Measurements from ENCODE around the gene SEC61B. TPM values are rescaled to one million over a fixed set of nuclear protein-coding genes. Genes with fewer than 3 reads are reported as not detected.

The SEC61B gene
- total RNA-seq, 2 experiments from 2014 or later: 83.4 to 84.2 TPM

DNA sequence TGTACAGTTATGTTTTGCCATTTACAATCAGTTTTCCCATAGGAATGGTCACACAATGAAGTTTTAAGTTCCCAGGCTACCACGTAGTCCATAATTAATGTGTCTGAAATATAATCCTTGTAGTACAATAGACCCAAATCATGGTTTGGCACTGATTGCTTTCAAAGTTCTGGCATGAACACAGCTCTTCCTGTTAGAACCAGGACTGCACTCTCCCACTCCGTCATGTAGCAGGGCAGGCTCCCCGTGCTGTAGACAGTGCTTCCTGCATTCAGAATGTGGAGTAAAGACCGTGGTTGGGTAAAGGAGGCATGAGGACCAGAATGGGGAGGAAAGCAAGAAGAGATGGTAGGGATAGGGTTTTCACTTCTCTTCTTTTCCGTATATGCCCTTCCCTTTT is 4.0 kb downstream of the SEC61B start:
- peak overlapping the region; percentile 99 for H3K27ac Mint-ChIP-seq

DNA sequence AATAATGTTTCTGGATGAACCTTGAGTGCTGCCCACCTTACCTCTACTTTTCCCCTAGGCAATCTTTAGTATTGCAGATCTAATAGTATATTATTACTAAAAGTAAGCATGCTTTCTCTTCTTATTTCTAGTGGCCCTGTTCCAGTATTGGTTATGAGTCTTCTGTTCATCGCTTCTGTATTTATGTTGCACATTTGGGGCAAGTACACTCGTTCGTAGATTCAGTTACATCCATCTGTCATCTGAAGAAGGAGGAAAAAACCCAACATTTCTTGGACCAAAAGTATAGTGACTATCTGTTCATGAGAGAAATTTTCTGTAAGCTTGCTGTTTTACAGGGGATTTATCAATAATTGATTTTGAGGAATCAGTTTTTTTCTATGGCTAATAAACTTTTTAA is 8.1 kb downstream of the SEC61B start:
- DNase-seq: no peak
- H3K4me1 Mint-ChIP-seq (ENCODE audit: low read depth): peaks cover 28% of the 10 kb centered on the region
- Histone ChIP-seq H3K27me3 (ENCODE audit: control insufficient read depth in 1 of 2, insufficient read depth in 2 of 2, low read length in 2 of 2) (no peaks in the 10 kb centered on the region), H3K4me3 (ENCODE audit: low read length) (no peak overlapping the region), H3K27ac (ENCODE audit: low read depth in 1 of 2, low read length in 2 of 2) (no peak overlapping the region), H3K9me3 (ENCODE audit: control insufficient read depth in 1 of 2, insufficient read depth in 1 of 2, low read length in 2 of 2) (no peaks in the 10 kb centered on the region), H3K4me1 (ENCODE audit: insufficient read depth, low read length) (peaks cover 6% of the 10 kb centered on the region), H3K36me3 (ENCODE audit: insufficient read depth, low read length) (peaks cover 72% of the 10 kb centered on the region)
- H3K4me3 Mint-ChIP-seq: no peak overlapping the region
- POLR2A ChIA-PET: no interaction called here
- H3K9me3 Mint-ChIP-seq: no peaks in the 10 kb centered on the region
- no peak for ATAC-seq (ENCODE audit: poor library complexity)
- no peaks in the 10 kb centered on the region for H3K27me3 Mint-ChIP-seq
- CTCF ChIA-PET: no interaction called here
- intact Hi-C loops (cut with DNase I, micrococcal nuclease): no loop called here
- TF ChIP-seq, protein P1, sequence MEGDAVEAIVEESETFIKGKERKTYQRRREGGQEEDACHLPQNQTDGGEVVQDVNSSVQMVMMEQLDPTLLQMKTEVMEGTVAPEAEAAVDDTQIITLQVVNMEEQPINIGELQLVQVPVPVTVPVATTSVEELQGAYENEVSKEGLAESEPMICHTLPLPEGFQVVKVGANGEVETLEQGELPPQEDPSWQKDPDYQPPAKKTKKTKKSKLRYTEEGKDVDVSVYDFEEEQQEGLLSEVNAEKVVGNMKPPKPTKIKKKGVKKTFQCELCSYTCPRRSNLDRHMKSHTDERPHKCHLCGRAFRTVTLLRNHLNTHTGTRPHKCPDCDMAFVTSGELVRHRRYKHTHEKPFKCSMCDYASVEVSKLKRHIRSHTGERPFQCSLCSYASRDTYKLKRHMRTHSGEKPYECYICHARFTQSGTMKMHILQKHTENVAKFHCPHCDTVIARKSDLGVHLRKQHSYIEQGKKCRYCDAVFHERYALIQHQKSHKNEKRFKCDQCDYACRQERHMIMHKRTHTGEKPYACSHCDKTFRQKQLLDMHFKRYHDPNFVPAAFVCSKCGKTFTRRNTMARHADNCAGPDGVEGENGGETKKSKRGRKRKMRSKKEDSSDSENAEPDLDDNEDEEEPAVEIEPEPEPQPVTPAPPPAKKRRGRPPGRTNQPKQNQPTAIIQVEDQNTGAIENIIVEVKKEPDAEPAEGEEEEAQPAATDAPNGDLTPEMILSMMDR (IDR thresholded peaks at IDR 0.05): no peak
- H3K36me3 Mint-ChIP-seq (ENCODE audit: low read depth): peaks cover 71% of the 10 kb centered on the region
- no peak overlapping the region for H3K27ac Mint-ChIP-seq

More for the DNA sequence above, 4.0 kb downstream of the SEC61B start:
- no peak overlapping the region for H3K27ac ChIP-seq (ENCODE audit: low read depth in 1 of 2, low read length in 2 of 2)
- ChIA-PET CTCF (no interaction called here), POLR2A (interaction anchor here (0.7 kb wide), 1 partner anchor 297 kb away, joined by 3 read pairs; no protein-coding TSS in a partner anchor)
- H3K36me3 ChIP-seq (ENCODE audit: insufficient read depth, low read length): peaks cover 62% of the 10 kb centered on the region
- H3K36me3 Mint-ChIP-seq (ENCODE audit: low read depth): peaks cover 86% of the 10 kb centered on the region
- H3K4me1 ChIP-seq (ENCODE audit: insufficient read depth, low read length): peaks cover 20% of the 10 kb centered on the region
- intact Hi-C loops (cut with DNase I, micrococcal nuclease): no loop called here
- H3K4me3 Mint-ChIP-seq: peak overlapping the region; percentile 26
- H3K9me3 ChIP-seq (ENCODE audit: control insufficient read depth in 1 of 2, insufficient read depth in 1 of 2, low read length in 2 of 2): no peaks in the 10 kb centered on the region
- H3K27me3 Mint-ChIP-seq: no peaks in the 10 kb centered on the region
- no peak overlapping the region for H3K4me3 ChIP-seq (ENCODE audit: low read length)
- ATAC-seq (ENCODE audit: poor library complexity) (no peak), DNase-seq (no peak)
- TF ChIP-seq, protein P1 (IDR thresholded peaks at IDR 0.05): no peak
- no peaks in the 10 kb centered on the region for H3K9me3 Mint-ChIP-seq
- peaks cover 53% of the 10 kb centered on the region for H3K4me1 Mint-ChIP-seq (ENCODE audit: low read depth)
- no peaks in the 10 kb centered on the region for H3K27me3 ChIP-seq (ENCODE audit: control insufficient read depth in 1 of 2, insufficient read depth in 2 of 2, low read length in 2 of 2)

DNA sequence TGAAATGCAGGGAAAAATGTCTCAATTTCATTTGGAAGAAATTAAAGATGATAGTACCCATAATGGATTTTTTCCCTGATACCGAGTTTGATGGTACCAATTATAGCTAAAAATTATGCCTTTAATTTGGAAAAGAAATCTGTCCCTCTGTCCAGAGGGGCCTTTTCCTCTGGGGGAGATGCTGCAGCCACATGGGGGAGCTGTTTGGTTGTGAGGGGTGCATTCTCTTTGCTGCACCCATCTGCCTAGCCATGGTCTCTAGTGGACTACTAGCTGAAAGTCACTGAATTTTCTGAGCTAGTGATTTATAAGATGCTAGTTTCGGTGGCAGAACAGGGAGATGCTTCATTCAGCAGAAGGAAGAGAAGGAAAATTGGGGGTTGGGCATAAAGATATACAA is 9.6 kb downstream of the SEC61B start:
- H3K27ac ChIP-seq (ENCODE audit: low read depth in 1 of 2, low read length in 2 of 2): no peak overlapping the region
- H3K36me3 Mint-ChIP-seq (ENCODE audit: low read depth): peaks cover 59% of the 10 kb centered on the region
- no peak overlapping the region for H3K4me3 Mint-ChIP-seq
- H3K4me3 ChIP-seq (ENCODE audit: low read length): no peak overlapping the region
- ChIA-PET CTCF (interaction anchor here (1.3 to 3.3 kb wide), 3 partner anchors 9 to 98 kb away, joined by 3 to 19 read pairs (median 7); partner anchors contain the start of genes ALG2 and SEC61B), POLR2A (interaction anchor here (0.9 to 1.6 kb wide), 2 partner anchors 10 to 28 kb away, joined by 4 to 7 read pairs; partner anchors contain the start of genes ALG2 and SEC61B)
- H3K4me1 ChIP-seq (ENCODE audit: insufficient read depth, low read length): peaks cover 1% of the 10 kb centered on the region
- ATAC-seq (ENCODE audit: poor library complexity) (no peak), DNase-seq (peak in 3 of 14 experiments; percentile 20 to 39 (median 31))
- H3K27me3 ChIP-seq (ENCODE audit: control insufficient read depth in 1 of 2, insufficient read depth in 2 of 2, low read length in 2 of 2): no peaks in the 10 kb centered on the region
- H3K9me3 ChIP-seq (ENCODE audit: control insufficient read depth in 1 of 2, insufficient read depth in 1 of 2, low read length in 2 of 2): no peaks in the 10 kb centered on the region
- no peaks in the 10 kb centered on the region for H3K27me3 Mint-ChIP-seq
- intact Hi-C loops (cut with DNase I, micrococcal nuclease): no loop called here
- TF ChIP-seq, protein P1 (IDR thresholded peaks at IDR 0.05): peak; percentile 55
- no peaks in the 10 kb centered on the region for H3K9me3 Mint-ChIP-seq
- no peak overlapping the region for H3K27ac Mint-ChIP-seq
- peaks cover 57% of the 10 kb centered on the region for H3K36me3 ChIP-seq (ENCODE audit: insufficient read depth, low read length)
- peaks cover 24% of the 10 kb centered on the region for H3K4me1 Mint-ChIP-seq (ENCODE audit: low read depth)

All from CD4-positive, alpha-beta T cell (primary cell).